ENCODE measurements around the gene ZNF792.
"Not testable (repeated sequence)": the region's sequence is repeated elsewhere in the genome, so short reads cannot be mapped to it uniquely, and the experiment has no call there.

ZNF792 gene

GRCh38 chr19:34963573-34964406, at the start of gene ZNF792:
Gene ZNF792, minus strand, starts transcription at chr19:34964229. Its CDS starts 567 bp downstream, at chr19:34963662.
- peak; percentile 85 for DNase-seq

GRCh38 chr19:35013041-35013819, 49.2 kb upstream of the ZNF792 start:
- DNase-seq, result peak; percentile 72

DNA sequence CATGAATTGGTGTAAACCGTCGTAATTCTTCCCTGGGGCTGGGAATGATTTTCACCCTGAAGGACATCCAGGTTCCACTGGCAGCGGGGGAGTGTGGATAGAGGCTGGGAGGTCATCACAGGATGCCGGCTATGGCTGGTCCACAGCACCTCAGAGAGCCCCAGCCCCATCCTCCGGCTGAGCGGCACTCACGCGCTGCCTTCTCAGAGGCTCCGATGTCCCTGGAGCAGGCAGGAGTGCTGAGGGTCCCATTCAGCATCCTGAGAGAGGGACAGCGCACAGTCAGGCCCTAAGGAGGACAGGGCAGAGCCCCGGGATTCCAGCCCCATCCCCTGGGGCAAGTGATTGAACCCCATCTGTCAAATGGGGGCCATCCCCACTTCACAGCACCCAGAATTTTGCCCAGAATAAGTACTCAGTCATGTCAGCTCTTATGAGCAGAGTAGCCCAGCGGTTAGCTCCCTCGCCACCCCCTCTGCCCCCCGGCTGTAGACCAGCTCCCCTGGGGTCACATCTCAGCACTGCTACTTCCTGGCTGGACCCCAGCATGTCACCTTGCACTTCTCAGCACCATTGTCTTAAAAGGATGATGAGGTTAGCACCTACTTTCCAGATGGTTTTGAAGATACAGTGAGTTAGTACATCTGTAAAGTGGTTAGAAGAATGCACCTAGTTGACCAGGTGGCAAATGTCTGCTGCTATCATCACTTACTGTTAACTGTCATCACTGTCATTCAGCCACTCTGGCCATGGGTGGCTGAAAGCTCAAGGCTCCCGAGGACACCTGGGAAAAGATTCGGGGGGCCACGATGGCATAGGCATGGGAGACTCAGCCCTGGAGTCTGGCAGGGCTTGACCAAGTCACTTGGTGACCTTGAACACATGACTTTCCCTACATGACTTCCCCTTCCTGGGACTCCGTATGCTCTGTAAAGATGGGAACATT, 48.0 kb upstream of the ZNF792 start:
- DNase-seq, result no peak

DNA sequence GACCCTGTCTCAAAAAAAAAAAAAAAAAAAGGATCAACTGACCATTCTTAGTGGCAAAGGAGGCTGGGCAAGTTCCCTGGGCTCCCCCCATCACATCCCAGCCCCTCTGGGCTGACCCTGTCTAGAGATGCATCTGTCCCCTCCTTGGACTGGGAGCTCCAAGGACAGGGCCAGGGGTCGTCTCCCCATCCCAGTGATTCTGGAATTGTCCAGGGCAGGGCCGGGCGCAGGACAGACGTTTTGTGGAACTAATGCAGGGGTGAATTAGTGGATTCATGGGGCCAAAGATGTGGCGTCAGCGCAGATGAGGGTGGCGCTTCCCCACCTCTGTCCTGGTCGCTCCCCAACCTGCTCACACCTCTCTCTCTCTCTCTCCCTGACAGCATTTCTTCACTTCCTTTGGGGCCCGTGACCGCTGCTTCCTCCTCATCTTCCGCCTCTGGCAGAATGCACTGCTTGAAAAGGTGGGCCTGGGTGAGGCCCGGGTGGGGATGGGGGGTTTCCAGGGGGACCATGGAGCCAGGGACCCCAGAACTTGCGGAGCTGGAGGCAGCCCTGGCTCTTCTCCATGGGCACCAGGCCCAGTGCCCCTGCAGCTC, 47.2 kb upstream of the ZNF792 start:
- no peak for DNase-seq

GRCh38 chr19:35009424-35010415, 45.7 kb upstream of the ZNF792 start:
- DNase-seq, result no peak

DNA sequence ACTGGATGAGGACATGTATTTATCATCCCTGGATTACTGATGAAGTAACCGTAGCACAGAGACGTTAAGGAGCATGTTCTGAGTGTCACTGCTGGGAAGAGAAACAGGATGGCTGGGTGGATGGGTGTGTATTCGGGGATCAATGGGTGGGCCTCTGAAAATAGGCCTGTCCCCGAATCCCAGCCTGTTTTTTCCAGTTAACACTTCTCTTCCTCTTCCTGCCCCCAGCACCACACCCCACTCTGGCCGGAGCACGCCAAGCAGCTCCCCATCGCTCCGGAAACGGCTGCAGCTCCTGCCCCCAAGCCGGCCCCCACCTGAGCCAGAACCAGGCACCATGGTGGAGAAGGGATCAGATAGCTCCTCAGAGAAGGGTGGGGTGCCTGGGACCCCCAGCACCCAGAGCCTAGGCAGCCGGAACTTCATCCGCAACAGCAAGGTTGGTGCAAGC, 44.9 kb upstream of the ZNF792 start:
- DNase-seq, result no peak

DNA sequence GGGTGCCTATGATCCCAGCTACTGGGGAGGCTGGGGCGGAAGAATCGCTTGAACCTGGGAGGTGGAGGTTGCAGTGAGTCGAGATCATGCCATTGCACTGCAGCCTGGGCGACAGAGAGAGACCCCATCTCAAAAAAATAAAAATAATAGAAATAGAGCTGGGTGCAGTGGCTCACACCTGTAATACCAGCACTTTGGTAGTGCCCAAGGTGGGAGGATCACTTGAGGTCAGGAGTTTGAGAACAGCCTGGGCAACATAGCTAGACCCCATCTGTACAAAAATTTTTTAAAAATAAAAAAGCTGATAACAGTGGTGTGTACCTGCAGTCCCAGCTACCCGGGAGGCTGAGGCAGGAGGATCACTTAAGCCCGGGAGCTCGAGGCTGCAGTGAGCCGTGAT, 43.4 kb upstream of the ZNF792 start:
- not testable (repeated sequence) for DNase-seq

- DNase-seq, result no peak
Measured at GRCh38 chr19:35006999-35007365, 43.0 kb upstream of the ZNF792 start.

GRCh38 chr19:35006342-35006998, 42.4 kb upstream of the ZNF792 start:
- peak; percentile 79 for DNase-seq

- DNase-seq, result not testable (repeated sequence)
Measured at GRCh38 chr19:35006007-35006341, 41.9 kb upstream of the ZNF792 start.

GRCh38 chr19:35005256-35005977, 41.4 kb upstream of the ZNF792 start:
- no peak for DNase-seq

DNA sequence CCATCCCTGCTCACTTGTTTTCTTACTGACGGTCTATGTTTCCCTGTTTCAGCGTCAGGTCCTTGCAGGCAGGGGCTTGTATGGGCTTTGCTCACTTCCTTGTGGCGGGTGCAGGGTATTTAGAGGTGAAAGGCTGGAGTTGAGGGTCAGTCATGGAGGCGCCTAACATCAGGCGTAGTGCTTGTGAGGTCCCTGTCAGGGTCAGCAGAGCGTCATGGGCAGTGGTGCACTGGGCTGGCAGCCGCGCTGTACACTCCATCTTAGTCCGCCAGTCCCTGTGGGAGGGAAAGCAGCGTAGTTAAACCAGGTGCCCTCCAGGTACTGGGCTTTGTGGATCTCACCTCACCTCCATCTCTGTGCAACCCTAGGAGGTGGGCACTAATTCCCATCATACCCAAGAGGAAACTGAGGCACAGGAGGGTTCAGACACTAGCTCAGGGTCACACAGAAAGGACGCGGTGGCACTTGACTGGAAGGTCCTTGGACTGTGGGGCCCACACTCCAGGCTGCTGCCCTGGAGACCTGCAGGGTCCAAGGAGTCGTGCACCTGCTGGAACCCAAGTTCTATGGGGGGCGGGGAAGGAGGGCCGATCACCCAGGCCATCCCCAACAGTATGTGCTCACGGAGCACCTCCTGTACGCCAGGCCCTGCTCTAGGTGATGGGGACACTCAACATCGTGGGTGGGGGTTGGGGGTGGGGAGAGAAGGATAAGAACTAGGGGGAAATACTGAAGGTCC, 40.7 kb upstream of the ZNF792 start:
- no peak for DNase-seq

- DNase-seq, result no peak
Measured at GRCh38 chr19:35002037-35002535, 38.1 kb upstream of the ZNF792 start.

GRCh38 chr19:35000647-35001501, 36.8 kb upstream of the ZNF792 start:
- DNase-seq, result peak; percentile 94

- DNase-seq, result no peak
Measured at GRCh38 chr19:35000338-35000646, 36.3 kb upstream of the ZNF792 start.

- peak; percentile 96 for DNase-seq
Measured at GRCh38 chr19:34999498-35000337, 35.7 kb upstream of the ZNF792 start, which contains the start of gene GRAMD1A. Gene GRAMD1A, plus strand, starts transcription at chr19:35000323. Its CDS starts 156 bp downstream, at chr19:35000479.
